K562 (cell line): Measurements from ENCODE around the gene WIF1. TPM values are rescaled to one million over a fixed set of nuclear protein-coding genes. Genes with fewer than 3 reads are reported as not detected.

Source experiments
- ATAC-seq: fragments of 200-7000 bp; cut with Tn5 transposase; 3 replicates; pipeline ENCODE4 v1.9.1; 2020; ENCODE audit warnings: moderate library complexity
- BruUV-seq: library from RNA; stranded (reverse); fragments of 400-500 nt; replicated peaks from 2 replicates; lab custom pipeline; 2021; lab: Mats Ljungman, UMichigan
- CTCF ChIA-PET: fragments of 300-600 bp; formaldehyde crosslinking; extraction: SDS; loops from one replicate; lab custom pipeline; 2021; ENCODE audit warnings: low intra/inter-chr PET ratio; lab: Yijun Ruan, JAX
- POLR2A ChIA-PET: fragments of 300-600, 350-650 bp; sonication (Branson Sonifier 250); formaldehyde crosslinking; extraction: SDS; loops from one replicate; lab custom pipeline; 2021; ENCODE audit warnings: antibody characterized with exemption, inconsistent platforms; lab: Yijun Ruan, JAX
- DNase-seq, 4 experiments: peaks; one replicate each; pipeline versions ENCODE4 v3.0.0 to v3.0.0-alpha.2; 2011 to 2018; ENCODE audit warnings: low spot score in 3 of 4, mixed read lengths in 3 of 4; ENCODE audit errors: extremely low read depth in 1 of 4
- FAIRE-seq: peaks from 2 replicates; lab custom pipeline; 2011; peaks lifted over from hg19 to GRCh38; lab: Jason Lieb, UNC
- H2AFZ ChIP-seq: 2 replicates; pipeline ENCODE4 v1.6.0; 2011; ENCODE audit warnings: low read depth, low read length, control low read depth, inconsistent platforms
- H3K27ac ChIP-seq: fragments of 200-600 bp; 3 replicates; pipeline ENCODE4 v1.8.0; 2011; ENCODE audit warnings: low read depth, mild to moderate bottlenecking, control low read depth, inconsistent platforms, low read length, moderate library complexity, mixed read lengths; ENCODE audit errors: extremely low read depth
- H3K27me3 ChIP-seq, 2 experiments: fragments of 300-600 bp in 1 of 2; 2 replicates in 1 of 2; 3 replicates in 1 of 2; pipeline versions ENCODE4 v1.6.0 to v1.8.0; 2011; ENCODE audit warnings: inconsistent platforms in 2 of 2, low read length in 2 of 2, mild to moderate bottlenecking in 1 of 2, mixed read lengths in 1 of 2, moderate library complexity in 1 of 2; ENCODE audit not compliant: control insufficient read depth in 2 of 2, insufficient read depth in 2 of 2
- H3K36me3 ChIP-seq: fragments of 300-600 bp; 3 replicates; pipeline ENCODE4 v1.8.0; 2011; ENCODE audit warnings: mild to moderate bottlenecking, low read length, inconsistent platforms; ENCODE audit not compliant: control insufficient read depth, insufficient read depth
- H3K4me1 ChIP-seq, 2 experiments: fragments of 200-600 bp in 1 of 2; replicated peaks in 1 of 2; 2 replicates in 1 of 2; 3 replicates in 1 of 2; pipeline versions ENCODE4 v1.5.1 to v1.8.0; 2011; ENCODE audit warnings: inconsistent platforms in 2 of 2, low read length in 2 of 2, mild to moderate bottlenecking in 1 of 2, mixed read lengths in 1 of 2, moderate library complexity in 1 of 2; ENCODE audit not compliant: control insufficient read depth in 2 of 2, insufficient read depth in 2 of 2
- H3K4me2 ChIP-seq: 2 replicates; pipeline ENCODE4 v1.6.1; 2011; ENCODE audit warnings: low read length, control low read depth, inconsistent platforms, mixed read lengths; ENCODE audit not compliant: insufficient read depth
- H3K4me3 ChIP-seq: fragments of 200-600 bp; sonication (generic), shearing (Covaris generic); 2 replicates; pipeline ENCODE4 v1.5.1; 2016; ENCODE audit warnings: control low read depth, inconsistent platforms
- H3K79me2 ChIP-seq: fragments of 200-600 bp; 3 replicates; pipeline ENCODE4 v1.8.0; 2011; ENCODE audit warnings: low read length, inconsistent platforms; ENCODE audit not compliant: control insufficient read depth, insufficient read depth
- H3K9ac ChIP-seq, 2 experiments: 2 replicates each; pipeline versions ENCODE4 v1.6.0 to v1.6.1; 2011; ENCODE audit warnings: low read depth in 2 of 2, low read length in 2 of 2, control low read depth in 1 of 2, inconsistent platforms in 1 of 2, mild to moderate bottlenecking in 1 of 2, mixed read lengths in 1 of 2; ENCODE audit not compliant: insufficient read depth in 1 of 2
- H3K9me1 ChIP-seq: one replicate; pipeline ENCODE4 v1.6.0; 2011; ENCODE audit warnings: inconsistent platforms, mild to moderate bottlenecking, low read length, moderate library complexity; ENCODE audit not compliant: control insufficient read depth, insufficient read depth
- H3K9me3 ChIP-seq: replicated peaks from 2 replicates; pipeline ENCODE4 v1.5.1; 2011; ENCODE audit warnings: low read depth, low read length, inconsistent platforms; ENCODE audit not compliant: control insufficient read depth, insufficient read depth
- H4K20me1 ChIP-seq: replicated peaks from 2 replicates; pipeline ENCODE4 v1.6.1; 2011; ENCODE audit warnings: low read length, inconsistent platforms, mixed read lengths; ENCODE audit not compliant: control insufficient read depth, insufficient read depth
- HCFC1 ChIP-seq: IDR thresholded peaks from 2 replicates; pipeline ENCODE4 v1.6.1; 2012; ENCODE audit warnings: low read depth, low read length, improper control_type of control experiment
- NFIC ChIP-seq: fragments of 450-650 bp; IDR thresholded peaks from 2 replicates; pipeline ENCODE4 v1.6.1; 2017; ENCODE audit warnings: mild to moderate bottlenecking, inconsistent platforms
- NFIX ChIP-seq: fragments of 250-450 bp; sonication (Bioruptor Pico); IDR thresholded peaks from 2 replicates; pipeline ENCODE4 v1.4.0; 2020; ENCODE audit warnings: low read depth, mild to moderate bottlenecking, moderate library complexity
- ZHX1 ChIP-seq: fragments of 150-350 bp; conservative IDR thresholded peaks from 2 replicates; pipeline ENCODE4 v1.6.1; 2014; ENCODE audit warnings: low read length
- ZNF253 ChIP-seq: fragments of 250-450 bp; sonication (Bioruptor Pico); conservative IDR thresholded peaks from 2 replicates; pipeline ENCODE4 v1.6.1; 2021; ENCODE audit warnings: mild to moderate bottlenecking
- ZNF449 ChIP-seq: fragments of 250-450 bp; sonication (Bioruptor Pico); IDR thresholded peaks from 2 replicates; pipeline ENCODE4 v1.8.0; 2022; ENCODE audit warnings: moderate library complexity, mild to moderate bottlenecking, inconsistent platforms
- WGBS: fragments of 100-300 bp; shearing (Covaris generic); methylation state at CpG from one replicate; pipeline ENCODE4 v1.1.6; 2016; ENCODE audit warnings: low coverage, mixed read lengths; ENCODE audit not compliant: insufficient coverage; ENCODE audit errors: missing lambda C conversion rate; 5-methylcytosine and 5-hydroxymethylcytosine counted together
- in situ Hi-C: fragments of 300-500 bp; cut with MboI; formaldehyde crosslinking; loops from 4 replicates; pipeline ENCODE4 v1.15.0; 2018; ENCODE audit warnings: inconsistent platforms, mixed read lengths
- intact Hi-C: fragments of 100-400 bp; cut with micrococcal nuclease; formaldehyde crosslinking; loops from 2 replicates; pipeline ENCODE4 v1.14.2; 2022
- polyA plus RNA-seq, 8 experiments: library from polyadenylated mRNA; depleted of rRNA in 4 of 8; stranded (reverse) in 5 of 8; unstranded in 3 of 8; fragments of >200 nt; fragmentation: Nextera tagmentation in 2 of 8; fragmentation: Illumina TruSeq in 1 of 8; extraction: Ambion mirVana in 2 of 8; extraction: Trizol in 1 of 8; gene quantifications; 2 replicates each; pipeline versions ENCODE4 v1.2.1 to v1.2.3, GENCODE V29; 2011 to 2014; ENCODE audit warnings: inconsistent platforms in 1 of 8, missing spikeins in 1 of 8
- total RNA-seq, 7 experiments: library from RNA; depleted of rRNA in 6 of 7; stranded (reverse); fragments of >200 nt in 6 of 7; fragmentation: Illumina TruSeq in 2 of 7; extraction: Trizol in 2 of 7; gene quantifications; 2 replicates each; pipeline versions ENCODE4 v1.2.1 to v1.2.3, GENCODE V29; 2011 to 2021; ENCODE audit warnings: low replicate concordance in 1 of 7

Gene WIF1
- total and polyA plus RNA-seq, 9 of the 15 experiments (the other 6 are each of a cell fraction or from before 2014, with no cell fraction given): not detected

- H3K79me2 ChIP-seq: no peaks in the 10 kb centered on the region
- CTCF ChIA-PET: no interaction called here
- H2AFZ ChIP-seq: no peak overlapping the region
- H3K4me2 ChIP-seq: no peak overlapping the region
- H3K27me3 ChIP-seq: no peaks in the 10 kb centered on the region
- no peak for ATAC-seq
- intact Hi-C loops: no loop called here
- H3K9ac ChIP-seq: no peak overlapping the region
- TF ChIP-seq ZNF449 (CRISPR knock-in tag) (no peak), ZHX1 (no peak), ZNF253 (no peak), NFIC (peak; percentile 80), HCFC1 (no peak), NFIX (CRISPR knock-in tag) (peak; percentile 54; the same call in 1 of the 2 replicates)
- H3K27ac ChIP-seq: no peak overlapping the region
- no peak for FAIRE-seq
- no peaks in the 10 kb centered on the region for H3K4me1 ChIP-seq
- 0% methylated on average over 1 of the region's 1 CpG for WGBS
- no peak overlapping the region for H3K4me3 ChIP-seq
- H3K36me3 ChIP-seq: no peaks in the 10 kb centered on the region
- no peaks in the 10 kb centered on the region for H3K9me3 ChIP-seq
- DNase-seq: no peak
- H3K9me1 ChIP-seq: no peaks in the 10 kb centered on the region
- BruUV-seq: no TSS peak
- POLR2A ChIA-PET: no interaction called here
- no peaks in the 10 kb centered on the region for H4K20me1 ChIP-seq
- in situ Hi-C loops: no loop called here
These were observed 98.1 kb downstream of the WIF1 start for GRCh38 chr12:65022960-65023359.
